HG03460 (cell line): ENCODE measurements around the gene TENT5C.

Source experiments
- ATAC-seq: cut with Tn5 transposase; IDR thresholded peaks from one replicate; pipeline ENCODE4 v1.9.1; 2021; ENCODE audit not compliant: unreplicated experiment

TENT5C gene

DNA sequence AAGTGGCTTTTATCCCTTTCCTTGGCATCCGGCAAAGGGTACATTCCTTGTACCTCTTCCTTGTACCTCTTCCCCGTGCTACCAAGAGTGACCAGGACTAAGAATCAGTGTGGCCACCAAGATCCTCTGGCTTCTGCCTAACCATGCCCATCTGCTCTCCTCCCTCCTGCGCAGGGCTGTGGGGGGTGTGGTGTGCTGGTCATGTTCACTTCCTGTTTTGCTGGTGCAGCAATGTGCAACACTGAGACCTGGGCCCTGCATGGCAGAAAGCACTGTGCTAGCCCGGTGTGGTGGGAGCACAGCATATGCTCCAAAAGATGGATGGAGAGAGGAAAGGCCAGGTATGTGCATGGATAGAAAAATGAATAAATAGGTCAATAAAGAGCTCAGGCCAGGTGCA, 33.3 kb upstream of the TENT5C start:
- ATAC-seq = no peak

- ATAC-seq = no peak
Observed at GRCh38 chr1:117573386-117574023, 32.3 kb upstream of the TENT5C start.

DNA sequence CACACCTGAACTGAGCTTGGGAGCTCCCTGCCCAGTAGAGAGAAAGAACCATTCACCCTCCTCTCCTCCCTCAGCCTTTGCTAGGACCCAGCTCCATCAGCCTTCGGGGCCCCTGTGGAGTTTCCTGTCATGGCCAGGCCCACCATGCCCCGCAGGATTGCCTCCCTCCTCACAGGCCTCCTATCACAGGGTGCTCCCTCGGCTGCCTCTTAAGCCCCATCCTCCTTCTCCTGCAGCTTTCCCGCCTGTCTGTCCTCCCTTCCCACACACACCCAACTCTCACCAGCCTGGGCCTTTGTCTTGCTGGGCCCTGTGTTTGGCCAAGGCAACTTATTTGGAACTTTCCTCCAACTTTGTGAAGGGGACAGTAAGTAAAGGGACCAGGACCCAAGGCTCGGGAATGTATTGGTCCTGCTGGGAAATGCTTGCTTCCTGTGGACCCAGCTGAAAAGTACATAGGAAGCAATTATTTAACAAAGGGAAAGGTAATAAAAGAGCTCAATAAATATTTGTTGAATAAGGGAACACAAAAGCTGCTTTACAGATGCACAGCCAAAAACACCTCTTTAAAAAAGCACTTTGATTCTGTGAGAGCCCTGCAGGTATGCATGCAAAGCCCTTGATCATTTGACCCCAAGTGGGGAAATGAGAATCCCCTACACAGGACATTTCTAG, 31.6 kb upstream of the TENT5C start:
- no peak for ATAC-seq

DNA sequence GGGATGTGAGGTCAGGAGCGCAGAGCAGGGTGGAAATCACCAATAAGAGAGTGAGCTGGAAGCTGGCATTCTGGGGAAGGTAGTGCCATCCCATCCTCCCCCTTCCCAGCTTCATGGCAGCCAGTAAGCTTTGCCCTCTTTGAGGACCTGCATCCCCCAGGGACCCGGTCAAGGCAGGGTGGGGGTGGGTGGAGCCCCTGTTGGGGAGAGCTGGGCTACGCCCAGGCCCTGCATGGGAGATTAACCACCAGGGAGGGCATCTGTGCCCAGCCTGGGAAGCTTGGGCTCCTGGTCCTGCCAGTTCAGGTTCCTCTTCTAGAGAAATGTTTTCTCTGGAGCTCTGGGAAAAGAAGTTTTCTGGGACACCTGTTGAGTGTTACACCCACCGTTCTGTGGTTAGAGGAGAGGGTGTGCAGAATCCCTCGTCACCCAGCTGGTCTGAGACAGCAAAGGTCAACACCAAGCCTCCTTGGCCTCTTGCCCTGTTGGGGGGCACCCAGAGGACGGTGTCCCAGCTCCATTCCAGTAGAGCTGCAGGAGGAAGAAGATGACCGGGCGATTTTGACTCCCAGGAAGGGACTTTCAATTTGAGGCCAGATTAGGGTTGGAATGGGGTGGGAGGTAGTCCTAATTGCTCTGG, 30.1 kb upstream of the TENT5C start:
- no peak for ATAC-seq

- no peak for ATAC-seq
Observed at GRCh38 chr1:117576236-117576635, 29.6 kb upstream of the TENT5C start.

DNA sequence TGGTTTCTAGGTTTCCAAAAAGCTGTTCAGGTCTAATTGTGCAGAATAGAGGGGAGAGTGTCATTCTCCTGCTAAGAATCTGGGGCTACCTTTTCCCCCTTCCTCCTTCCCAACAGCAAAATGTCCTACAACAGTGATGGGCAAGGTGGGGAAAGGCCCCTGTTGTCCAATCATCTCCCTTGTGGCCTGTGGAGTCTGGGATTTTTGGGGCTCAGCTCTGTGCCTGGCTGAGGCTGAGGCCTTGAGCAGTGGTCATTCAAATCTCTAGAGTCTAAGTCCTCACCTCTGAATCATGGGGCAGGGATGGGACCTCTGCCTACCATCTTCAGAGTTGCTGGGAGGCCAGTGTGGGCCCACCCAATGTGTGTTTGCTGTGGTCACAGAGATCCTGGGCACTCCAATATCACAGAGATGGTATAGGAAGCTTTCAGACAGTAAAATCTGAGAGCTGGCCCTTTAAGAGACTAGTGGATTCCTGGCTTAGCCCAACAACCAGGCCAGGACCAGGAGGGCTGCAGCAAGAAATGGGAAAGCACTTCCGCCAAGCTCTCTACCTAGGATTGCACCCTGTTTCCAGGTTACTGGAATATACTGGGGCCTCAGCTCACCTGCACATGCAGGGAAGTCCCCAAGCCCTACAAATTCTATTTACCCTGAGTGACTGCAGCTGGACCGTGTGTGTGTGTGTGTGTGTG, 28.5 kb upstream of the TENT5C start:
- no peak for ATAC-seq

GRCh38 chr1:117578466-117578865, 27.4 kb upstream of the TENT5C start:
- ATAC-seq = no peak

GRCh38 chr1:117579221-117579906, 26.5 kb upstream of the TENT5C start:
- no peak for ATAC-seq

GRCh38 chr1:117580436-117580835, 25.4 kb upstream of the TENT5C start:
- no peak for ATAC-seq

DNA sequence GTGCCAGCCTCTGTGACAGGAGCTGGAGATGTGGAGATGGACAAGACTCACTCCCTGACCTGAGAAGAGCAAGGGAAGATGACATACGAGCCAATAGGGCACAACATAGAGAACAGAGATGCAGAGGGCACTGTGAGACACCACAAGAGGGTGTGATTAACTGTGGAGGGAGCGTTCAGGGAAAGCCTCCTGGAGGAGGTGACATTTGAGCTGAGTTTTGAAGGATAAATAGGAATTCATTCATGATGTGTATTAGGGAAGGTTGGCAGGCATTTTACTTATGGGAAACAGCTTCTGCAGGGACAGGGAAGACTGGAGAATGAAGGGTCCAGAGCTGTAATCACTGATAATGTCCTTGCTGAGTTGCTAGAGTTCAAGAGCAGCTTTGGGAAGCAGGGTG, 25.0 kb upstream of the TENT5C start:
- ATAC-seq = no peak

GRCh38 chr1:117581391-117581943, 24.4 kb upstream of the TENT5C start:
- ATAC-seq = no peak

- ATAC-seq = no peak
Observed at GRCh38 chr1:117582451-117582850, 23.4 kb upstream of the TENT5C start.

- ATAC-seq = no peak
Observed at GRCh38 chr1:117583247-117583646, 22.6 kb upstream of the TENT5C start.

- no peak for ATAC-seq
Observed at GRCh38 chr1:117584181-117584580, 21.7 kb upstream of the TENT5C start.

- ATAC-seq = no peak
Observed at GRCh38 chr1:117585086-117585485, 20.8 kb upstream of the TENT5C start.

GRCh38 chr1:117586337-117586736, 19.5 kb upstream of the TENT5C start:
- ATAC-seq = no peak

GRCh38 chr1:117586747-117587498, 18.9 kb upstream of the TENT5C start:
- no peak for ATAC-seq

GRCh38 chr1:117587499-117588356, 18.1 kb upstream of the TENT5C start:
- ATAC-seq = no peak

DNA sequence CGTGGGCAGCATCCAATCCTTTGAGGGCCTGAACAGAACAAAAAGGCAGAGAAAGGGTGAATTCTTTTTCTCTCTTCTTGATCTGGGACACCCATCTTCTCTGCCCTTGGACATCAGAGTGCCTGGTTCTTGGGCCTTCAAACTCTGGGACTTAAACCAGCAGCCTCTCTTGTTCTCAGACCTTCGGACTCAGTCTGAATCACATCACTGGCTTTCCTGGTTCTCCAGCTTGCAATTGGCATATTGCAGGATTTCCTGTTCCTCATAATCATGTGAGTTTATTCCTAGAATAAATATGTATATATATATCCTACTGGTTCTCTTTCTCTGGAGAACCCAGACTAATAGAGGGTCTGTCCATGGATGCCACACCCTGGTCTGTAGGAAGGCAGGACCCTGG, 16.3 kb upstream of the TENT5C start:
- no peak for ATAC-seq
